ENCODE results near the gene TTC39B.

The TTC39B gene

DNA sequence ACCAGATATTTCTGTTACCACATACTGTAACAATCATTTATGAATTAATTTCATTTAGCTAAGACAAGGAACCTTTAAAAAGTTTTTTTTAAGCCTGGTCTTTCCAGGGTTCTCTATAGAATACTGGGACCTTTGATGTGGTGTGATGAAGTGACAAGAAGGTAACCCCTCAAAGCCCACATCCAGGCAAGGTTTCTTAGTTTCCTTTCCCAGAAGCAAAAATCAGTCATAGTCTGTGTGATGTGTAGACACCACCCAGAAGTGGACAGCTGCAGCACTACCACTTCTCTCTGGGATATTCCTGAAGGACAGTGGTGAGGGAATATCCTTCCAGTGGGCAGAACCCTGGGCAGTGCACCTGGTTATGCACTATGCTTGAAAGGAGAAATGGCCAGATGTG is 115.6 kb downstream of the TTC39B start:
- Histone ChIP-seq H2AFZ (ENCODE audit: low read length) (no peak overlapping the region), H3K14ac (ENCODE audit: low read length) (no peak overlapping the region), H2BK120ac (ENCODE audit: low read depth, low read length) (no peak overlapping the region), H3K4me1 (ENCODE audit: control insufficient read depth in 2 of 2, insufficient read depth in 1 of 2, low read depth in 1 of 2, low read length in 2 of 2) (no peaks in the 10 kb centered on the region), H3K79me1 (ENCODE audit: low read depth, low read length) (peaks cover 2% of the 10 kb centered on the region), H2BK15ac (ENCODE audit: low read length) (no peak overlapping the region), H3K4me2 (ENCODE audit: insufficient read depth, low read length, poor library complexity, severe bottlenecking) (no peak overlapping the region), H3K27ac (replicated peaks; ENCODE audit: low read length) (no peak overlapping the region), H3K4me3 (ENCODE audit: low read length in 2 of 2) (no peak overlapping the region), H3K23ac (ENCODE audit: low read depth, low read length, poor library complexity) (no peak overlapping the region), H3K9ac (ENCODE audit: low read depth, low read length, poor library complexity) (peak overlapping the region; percentile 37), H4K8ac (ENCODE audit: low read depth, low read length) (no peak overlapping the region), H2BK5ac (ENCODE audit: low read length) (no peak overlapping the region), H4K91ac (ENCODE audit: low read depth, low read length, poor library complexity) (no peak overlapping the region), H2AK5ac (ENCODE audit: low read depth, low read length) (no peak overlapping the region), H3K9me3 (replicated peaks in 1 of 2; ENCODE audit: control insufficient read depth in 2 of 2, insufficient read depth in 1 of 2, low read depth in 1 of 2, low read length in 2 of 2) (peaks cover 0 to 8% of the 10 kb centered on the region in 2 donors), H3K18ac (ENCODE audit: low read length) (no peak overlapping the region), H3K4ac (ENCODE audit: low read length) (no peak overlapping the region), H2BK12ac (ENCODE audit: low read length) (no peak overlapping the region), H3K36me3 (replicated peaks in 1 of 2; ENCODE audit: control insufficient read depth in 2 of 2, insufficient read depth in 2 of 2, low read length in 2 of 2) (peaks cover 0 to 2% of the 10 kb centered on the region in 2 donors), H3K27me3 (ENCODE audit: control insufficient read depth in 3 of 3, insufficient read depth in 3 of 3, low read depth in 1 of 3, low read length in 3 of 3) (no peaks in the 10 kb centered on the region)
- no peak for DNase-seq (ENCODE audit: low spot score)

DNA sequence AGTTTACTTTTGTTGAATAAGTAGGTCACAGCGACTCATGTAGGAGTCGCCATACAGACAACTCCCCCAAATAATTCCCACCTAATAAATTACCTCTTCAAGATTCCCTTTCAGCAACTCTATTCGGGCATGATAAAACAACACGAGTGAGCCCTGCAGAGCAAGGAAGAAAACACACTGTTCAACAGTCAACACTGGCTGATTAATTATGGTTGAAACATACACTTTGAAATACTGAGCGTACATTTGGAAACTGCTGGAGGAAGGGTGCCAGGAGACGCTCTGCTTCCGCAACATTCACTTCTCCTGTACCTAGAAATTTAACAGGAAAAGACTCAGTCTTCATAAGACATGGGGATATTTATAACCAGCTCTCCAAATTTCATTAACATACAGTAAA is 117.5 kb downstream of the TTC39B start:
- DNase-seq (ENCODE audit: low spot score), result no peak
- Histone ChIP-seq H3K18ac (ENCODE audit: low read length) (no peak overlapping the region), H3K9me3 (replicated peaks in 1 of 2; ENCODE audit: control insufficient read depth in 2 of 2, insufficient read depth in 1 of 2, low read depth in 1 of 2, low read length in 2 of 2) (no peaks in the 10 kb centered on the region), H3K27ac (replicated peaks; ENCODE audit: low read length) (no peak overlapping the region), H4K8ac (ENCODE audit: low read depth, low read length) (no peak overlapping the region), H2BK12ac (ENCODE audit: low read length) (no peak overlapping the region), H2AK5ac (ENCODE audit: low read depth, low read length) (no peak overlapping the region), H3K27me3 (ENCODE audit: control insufficient read depth in 3 of 3, insufficient read depth in 3 of 3, low read depth in 1 of 3, low read length in 3 of 3) (no peaks in the 10 kb centered on the region), H3K14ac (ENCODE audit: low read length) (no peak overlapping the region), H2AFZ (ENCODE audit: low read length) (no peak overlapping the region), H3K79me1 (ENCODE audit: low read depth, low read length) (peaks cover 2% of the 10 kb centered on the region), H2BK15ac (ENCODE audit: low read length) (no peak overlapping the region), H3K36me3 (replicated peaks in 1 of 2; ENCODE audit: control insufficient read depth in 2 of 2, insufficient read depth in 2 of 2, low read length in 2 of 2) (peaks cover 0 to 2% of the 10 kb centered on the region in 2 donors), H3K4me2 (ENCODE audit: insufficient read depth, low read length, poor library complexity, severe bottlenecking) (no peak overlapping the region), H3K23ac (ENCODE audit: low read depth, low read length, poor library complexity) (no peak overlapping the region), H3K4me3 (ENCODE audit: low read length in 2 of 2) (no peak overlapping the region), H3K4me1 (ENCODE audit: control insufficient read depth in 2 of 2, insufficient read depth in 1 of 2, low read depth in 1 of 2, low read length in 2 of 2) (no peaks in the 10 kb centered on the region), H4K91ac (ENCODE audit: low read depth, low read length, poor library complexity) (no peak overlapping the region), H3K4ac (ENCODE audit: low read length) (no peak overlapping the region), H2BK5ac (ENCODE audit: low read length) (no peak overlapping the region), H2BK120ac (ENCODE audit: low read depth, low read length) (no peak overlapping the region), H3K9ac (ENCODE audit: low read depth, low read length, poor library complexity) (no peak overlapping the region)
- WGBS, 2 donors (ENCODE audit: extremely low coverage in 2 of 2, insufficient read length in 2 of 2, insufficient replicate concordance in 1 of 2), result no CpG with 5 or more reads among the region's 7 CpGs

DNA sequence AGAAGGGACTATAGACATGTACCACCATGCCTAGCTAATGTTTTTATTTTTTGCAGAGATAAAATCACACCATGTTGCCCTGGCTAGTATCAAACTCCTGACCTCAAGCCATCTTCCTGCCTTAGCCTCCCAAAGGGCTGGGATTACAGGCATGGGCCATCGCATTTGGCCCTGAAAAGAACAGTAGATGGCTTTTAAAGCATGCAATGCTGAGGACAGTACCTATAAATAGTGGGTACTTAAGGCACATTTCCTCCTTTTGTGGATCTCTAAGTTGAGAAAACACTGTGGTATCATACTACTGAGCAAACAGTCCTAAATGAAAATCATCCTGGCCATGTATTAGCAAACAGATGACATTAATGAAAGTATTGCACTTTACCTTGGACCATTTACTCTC is 119.4 kb downstream of the TTC39B start:
- DNase-seq (ENCODE audit: low spot score), result no peak
- H3K79me1 ChIP-seq (ENCODE audit: low read depth, low read length), result peaks cover 2% of the 10 kb centered on the region
- H2AFZ ChIP-seq (ENCODE audit: low read length), result no peak overlapping the region
- H3K4me3 ChIP-seq (ENCODE audit: low read length in 2 of 2), result no peak overlapping the region
- no peak overlapping the region for H4K91ac ChIP-seq (ENCODE audit: low read depth, low read length, poor library complexity)
- H3K4me1 ChIP-seq (ENCODE audit: control insufficient read depth in 2 of 2, insufficient read depth in 1 of 2, low read depth in 1 of 2, low read length in 2 of 2), result no peaks in the 10 kb centered on the region
- no peak overlapping the region for H3K9ac ChIP-seq (ENCODE audit: low read depth, low read length, poor library complexity)
- peaks cover 0 to 2% of the 10 kb centered on the region in 2 donors for H3K36me3 ChIP-seq (replicated peaks in 1 of 2; ENCODE audit: control insufficient read depth in 2 of 2, insufficient read depth in 2 of 2, low read length in 2 of 2)
- H4K8ac ChIP-seq (ENCODE audit: low read depth, low read length), result no peak overlapping the region
- H2BK15ac ChIP-seq (ENCODE audit: low read length), result no peak overlapping the region
- no peak overlapping the region for H3K27ac ChIP-seq (replicated peaks; ENCODE audit: low read length)
- no peak overlapping the region for H3K18ac ChIP-seq (ENCODE audit: low read length)
- H3K4ac ChIP-seq (ENCODE audit: low read length), result no peak overlapping the region
- H2AK5ac ChIP-seq (ENCODE audit: low read depth, low read length), result no peak overlapping the region
- no peaks in the 10 kb centered on the region for H3K27me3 ChIP-seq (ENCODE audit: control insufficient read depth in 3 of 3, insufficient read depth in 3 of 3, low read depth in 1 of 3, low read length in 3 of 3)
- H3K9me3 ChIP-seq (replicated peaks in 1 of 2; ENCODE audit: control insufficient read depth in 2 of 2, insufficient read depth in 1 of 2, low read depth in 1 of 2, low read length in 2 of 2), result no peaks in the 10 kb centered on the region
- H2BK5ac ChIP-seq (ENCODE audit: low read length), result no peak overlapping the region
- H3K23ac ChIP-seq (ENCODE audit: low read depth, low read length, poor library complexity), result no peak overlapping the region
- H2BK120ac ChIP-seq (ENCODE audit: low read depth, low read length), result no peak overlapping the region
- no peak overlapping the region for H3K4me2 ChIP-seq (ENCODE audit: insufficient read depth, low read length, poor library complexity, severe bottlenecking)
- H3K14ac ChIP-seq (ENCODE audit: low read length), result no peak overlapping the region
- H2BK12ac ChIP-seq (ENCODE audit: low read length), result no peak overlapping the region
- no CpG with 5 or more reads among the region's 1 CpG for WGBS, 2 donors (ENCODE audit: extremely low coverage in 2 of 2, insufficient read length in 2 of 2, insufficient replicate concordance in 1 of 2)

DNA sequence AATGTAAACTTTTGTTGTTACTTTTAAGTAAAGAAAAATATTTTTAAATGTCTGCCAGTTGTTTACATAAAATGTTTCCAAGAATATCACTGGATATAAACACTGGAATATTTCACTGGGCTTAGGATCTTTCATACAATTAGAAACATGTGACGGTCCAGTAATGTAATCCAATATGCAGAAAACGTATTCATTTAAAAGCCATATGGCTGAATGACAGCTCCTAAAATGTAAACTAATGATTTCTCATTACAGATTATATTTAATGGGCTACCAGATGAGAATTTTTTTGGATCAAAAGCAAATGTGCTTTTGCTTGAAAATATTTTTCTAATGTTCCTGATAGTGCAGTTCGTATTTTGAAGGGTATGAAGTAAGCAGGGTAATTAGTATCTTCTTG is 124.3 kb downstream of the TTC39B start:
- Histone ChIP-seq H3K27me3 (ENCODE audit: control insufficient read depth in 3 of 3, insufficient read depth in 3 of 3, low read depth in 1 of 3, low read length in 3 of 3) (no peaks in the 10 kb centered on the region), H3K4me3 (ENCODE audit: low read length in 2 of 2) (no peak overlapping the region), H2BK120ac (ENCODE audit: low read depth, low read length) (no peak overlapping the region), H3K36me3 (replicated peaks in 1 of 2; ENCODE audit: control insufficient read depth in 2 of 2, insufficient read depth in 2 of 2, low read length in 2 of 2) (peaks cover 0 to 2% of the 10 kb centered on the region in 2 donors), H3K4ac (ENCODE audit: low read length) (no peak overlapping the region), H4K91ac (ENCODE audit: low read depth, low read length, poor library complexity) (no peak overlapping the region), H4K8ac (ENCODE audit: low read depth, low read length) (no peak overlapping the region), H3K23ac (ENCODE audit: low read depth, low read length, poor library complexity) (no peak overlapping the region), H3K79me1 (ENCODE audit: low read depth, low read length) (no peaks in the 10 kb centered on the region), H2BK15ac (ENCODE audit: low read length) (no peak overlapping the region), H3K14ac (ENCODE audit: low read length) (no peak overlapping the region), H3K18ac (ENCODE audit: low read length) (no peak overlapping the region), H3K4me2 (ENCODE audit: insufficient read depth, low read length, poor library complexity, severe bottlenecking) (no peak overlapping the region), H3K27ac (replicated peaks; ENCODE audit: low read length) (no peak overlapping the region), H3K9me3 (replicated peaks in 1 of 2; ENCODE audit: control insufficient read depth in 2 of 2, insufficient read depth in 1 of 2, low read depth in 1 of 2, low read length in 2 of 2) (no peaks in the 10 kb centered on the region), H3K4me1 (ENCODE audit: control insufficient read depth in 2 of 2, insufficient read depth in 1 of 2, low read depth in 1 of 2, low read length in 2 of 2) (peaks cover 4 to 9% of the 10 kb centered on the region in 2 donors), H2BK12ac (ENCODE audit: low read length) (no peak overlapping the region), H2AFZ (ENCODE audit: low read length) (no peak overlapping the region), H2AK5ac (ENCODE audit: low read depth, low read length) (no peak overlapping the region), H2BK5ac (ENCODE audit: low read length) (no peak overlapping the region), H3K9ac (ENCODE audit: low read depth, low read length, poor library complexity) (no peak overlapping the region)
- no CpG with 5 or more reads among the region's 3 CpGs for WGBS, 2 donors (ENCODE audit: extremely low coverage in 2 of 2, insufficient read length in 2 of 2, insufficient replicate concordance in 1 of 2)
- DNase-seq (ENCODE audit: low spot score), result no peak

All from neuronal stem cell (in vitro differentiated cells).